ENCODE data around the gene THBS4.

Gene THBS4

GRCh38 chr5:80034962-80035821, at the start of gene THBS4:
Gene THBS4 (plus strand): TSS chr5:80035348. CDS start chr5:80035538, 190 bp downstream.
- peak in 2 of 3 donors; percentile 7 to 38 for DNase-seq

- DNase-seq = no peak
Observed at GRCh38 chr5:79986260-79986659, 48.9 kb upstream of the THBS4 start.

- DNase-seq = peak; percentile 4 to 51 (median 6)
Observed at GRCh38 chr5:79990205-79990597, 44.9 kb upstream of the THBS4 start.

GRCh38 chr5:79990598-79991507, 44.3 kb upstream of the THBS4 start, which contains the start of gene MTX3:
Gene MTX3 (minus strand): TSS chr5:79991262. CDS start chr5:79991238, 24 bp downstream.
- DNase-seq = peak; percentile 88 to 91 (median 90)

- no peak for DNase-seq
Observed at GRCh38 chr5:79992891-79993657, 42.1 kb upstream of the THBS4 start.

GRCh38 chr5:79999722-80000121, 35.4 kb upstream of the THBS4 start:
- DNase-seq = no peak

- DNase-seq = no peak
Observed at GRCh38 chr5:80002677-80003076, 32.5 kb upstream of the THBS4 start.

- no peak for DNase-seq
Observed at GRCh38 chr5:80008995-80009765, 26.0 kb upstream of the THBS4 start.

- DNase-seq = peak in 1 of 3 donors; percentile 16
Observed at GRCh38 chr5:80010754-80011392, 24.3 kb upstream of the THBS4 start.

GRCh38 chr5:80025069-80025468, 10.1 kb upstream of the THBS4 start:
- DNase-seq = no peak

GRCh38 chr5:80026841-80027240, 8.3 kb upstream of the THBS4 start:
- no peak for DNase-seq

- no peak for DNase-seq
Observed at GRCh38 chr5:80031109-80031508, 4.0 kb upstream of the THBS4 start.

- DNase-seq = no peak
Observed at GRCh38 chr5:80033513-80033912, 1.6 kb upstream of the THBS4 start.

- no peak for DNase-seq
Observed at GRCh38 chr5:80034559-80034958, 589 bp upstream of the THBS4 start.

GRCh38 chr5:80035839-80036238, 691 bp downstream of the THBS4 start:
- DNase-seq = no peak

GRCh38 chr5:80036615-80037014, 1.5 kb downstream of the THBS4 start:
- no peak for DNase-seq

GRCh38 chr5:80037366-80037765, 2.2 kb downstream of the THBS4 start:
- no peak for DNase-seq

GRCh38 chr5:80039650-80040049, 4.5 kb downstream of the THBS4 start:
- no peak for DNase-seq

- DNase-seq = no peak
Observed at GRCh38 chr5:80041527-80041926, 6.4 kb downstream of the THBS4 start.

GRCh38 chr5:80042330-80042729, 7.2 kb downstream of the THBS4 start:
- no peak for DNase-seq

GRCh38 chr5:80043187-80043586, 8.0 kb downstream of the THBS4 start:
- no peak for DNase-seq

All from suppressor macrophage treated with lipopolysaccharide for 1 hour (primary cell).